HK-2 (cell line): ENCODE data around the gene CRADD.

ENCODE experiments used
- DNase-seq: peaks from one replicate; pipeline ENCODE4 v3.0.0-alpha.2; 2018; ENCODE audit not compliant: unreplicated experiment

The CRADD gene

GRCh38 chr12:93841671-93842070 is 164.5 kb downstream of the CRADD start:
- no peak for DNase-seq

GRCh38 chr12:93844164-93844784 is 167.1 kb downstream of the CRADD start:
- DNase-seq: no peak

GRCh38 chr12:93846936-93847516 is 169.9 kb downstream of the CRADD start:
- DNase-seq: no peak

- DNase-seq: no peak
Observed at GRCh38 chr12:93847517-93848474, 170.6 kb downstream of the CRADD start.

- DNase-seq: no peak
Observed at GRCh38 chr12:93848523-93849101, 171.4 kb downstream of the CRADD start.

GRCh38 chr12:93849946-93850345 is 172.8 kb downstream of the CRADD start:
- no peak for DNase-seq

- DNase-seq: no peak
Observed at GRCh38 chr12:93850481-93851256, 173.5 kb downstream of the CRADD start.

- no peak for DNase-seq
Observed at GRCh38 chr12:93851257-93851671, 174.1 kb downstream of the CRADD start.

GRCh38 chr12:93852173-93852591 is 175.0 kb downstream of the CRADD start:
- no peak for DNase-seq

GRCh38 chr12:93853698-93854478 is 176.7 kb downstream of the CRADD start:
- DNase-seq: no peak

- DNase-seq: no peak
Observed at GRCh38 chr12:93855261-93855660, 178.1 kb downstream of the CRADD start.

- no peak for DNase-seq
Observed at GRCh38 chr12:93856611-93857010, 179.4 kb downstream of the CRADD start.

- DNase-seq: no peak
Observed at GRCh38 chr12:93857279-93857938, 180.2 kb downstream of the CRADD start.

- DNase-seq: no peak
Observed at GRCh38 chr12:93857991-93858447, 180.8 kb downstream of the CRADD start.

- DNase-seq: no peak
Observed at GRCh38 chr12:93860668-93861373, 183.6 kb downstream of the CRADD start.

- no peak for DNase-seq
Observed at GRCh38 chr12:93862424-93862823, 185.2 kb downstream of the CRADD start.

- DNase-seq: no peak
Observed at GRCh38 chr12:93865751-93866150, 188.6 kb downstream of the CRADD start.

GRCh38 chr12:93868771-93869170 is 191.6 kb downstream of the CRADD start:
- no peak for DNase-seq

- DNase-seq: no peak
Observed at GRCh38 chr12:93870020-93870795, 193.0 kb downstream of the CRADD start.
